Stimulated activated CD8-positive, alpha-beta memory T cell treated with anti-CD3 and anti-CD28 coated beads, Interleukin-4, amount 100 ng/mL, for 4 hours (primary cell): ENCODE results near the gene GEMIN4.

ENCODE experiments used
- DNase-seq, 2 donors: peaks; one replicate each; pipeline ENCODE4 v3.0.0-alpha.2; 2020; ENCODE audit warnings: low read depth in 2 of 2, low spot score in 1 of 2

Gene GEMIN4

GRCh38 chr17:744937-745336, 7.1 kb downstream of the GEMIN4 start:
- no peak for DNase-seq

GRCh38 chr17:743139-743538, 8.9 kb downstream of the GEMIN4 start:
- no peak for DNase-seq

- no peak for DNase-seq
Observed at GRCh38 chr17:742147-742793, 9.8 kb downstream of the GEMIN4 start.

GRCh38 chr17:740240-741017, 11.6 kb downstream of the GEMIN4 start:
- DNase-seq: no peak

GRCh38 chr17:737561-738113, 14.4 kb downstream of the GEMIN4 start:
- DNase-seq: no peak

GRCh38 chr17:733743-734142, 18.3 kb downstream of the GEMIN4 start:
- DNase-seq: no peak

- DNase-seq: no peak
Observed at GRCh38 chr17:732902-733720, 19.0 kb downstream of the GEMIN4 start.

- peak in 1 of 2 donors; percentile 21 for DNase-seq
Observed at GRCh38 chr17:732067-732901, 19.8 kb downstream of the GEMIN4 start, which contains the start of gene TLCD3A. Gene TLCD3A, plus strand, starts transcription at chr17:732596. Its CDS starts 52 bp downstream, at chr17:732648.

- DNase-seq: no peak
Observed at GRCh38 chr17:731644-732066, 20.4 kb downstream of the GEMIN4 start.

GRCh38 chr17:728911-729310, 23.2 kb downstream of the GEMIN4 start:
- no peak for DNase-seq

- DNase-seq: no peak
Observed at GRCh38 chr17:726271-726919, 25.7 kb downstream of the GEMIN4 start.

GRCh38 chr17:725746-726145, 26.3 kb downstream of the GEMIN4 start:
- DNase-seq: no peak

- DNase-seq: no peak
Observed at GRCh38 chr17:725084-725483, 27.0 kb downstream of the GEMIN4 start.

GRCh38 chr17:721540-721937, 30.5 kb downstream of the GEMIN4 start:
- no peak for DNase-seq

- no peak for DNase-seq
Observed at GRCh38 chr17:720706-721539, 31.1 kb downstream of the GEMIN4 start.

- DNase-seq: no peak
Observed at GRCh38 chr17:718075-718474, 34.0 kb downstream of the GEMIN4 start.

GRCh38 chr17:708132-708531, 43.9 kb downstream of the GEMIN4 start:
- no peak for DNase-seq

GRCh38 chr17:705863-706262, 46.2 kb downstream of the GEMIN4 start:
- no peak for DNase-seq

- DNase-seq: no peak
Observed at GRCh38 chr17:705011-705410, 47.1 kb downstream of the GEMIN4 start.
